Central memory CD8-positive, alpha-beta T cell (primary cell): Measurements from ENCODE around the gene IGLL5.

ENCODE experiments used
- ATAC-seq: fragments of 150-1000 bp; cut with Tn5 transposase; replicated peaks from 2 replicates; pipeline ENCODE4 v1.10.0; 2022; ENCODE audit warnings: mild to moderate bottlenecking, moderate FRiP score, moderate number of reproducible peaks; ENCODE audit not compliant: poor library complexity, severe bottlenecking; ENCODE audit errors: extremely low read depth
- DNase-seq, 2 donors: peaks; one replicate each; pipeline ENCODE4 v3.0.0; 2021; ENCODE audit warnings: low spot score in 2 of 2
- H3K27ac Mint-ChIP-seq: one replicate; pipeline ENCODE4 v1.8.0; 2022; ENCODE audit warnings: low read depth, mild to moderate bottlenecking, moderate library complexity, mixed read lengths
- H3K27me3 Mint-ChIP-seq: one replicate; pipeline ENCODE4 v1.8.0; 2022; ENCODE audit warnings: mixed read lengths
- H3K36me3 Mint-ChIP-seq: one replicate; pipeline ENCODE4 v1.8.0; 2022; ENCODE audit warnings: mild to moderate bottlenecking, moderate library complexity, mixed read lengths; ENCODE audit not compliant: insufficient read depth
- H3K4me1 Mint-ChIP-seq: one replicate; pipeline ENCODE4 v1.8.0; 2022; ENCODE audit warnings: mixed read lengths
- H3K4me3 Mint-ChIP-seq: one replicate; pipeline ENCODE4 v1.8.0; 2022; ENCODE audit warnings: mild to moderate bottlenecking, moderate library complexity, mixed read lengths
- H3K9me3 Mint-ChIP-seq: one replicate; pipeline ENCODE4 v1.8.0; 2022; ENCODE audit warnings: mixed read lengths

Gene IGLL5

GRCh38 chr22:22927888-22928665 lies 40.5 kb downstream of the IGLL5 start:
- no peaks in the 10 kb centered on the region for H3K9me3 Mint-ChIP-seq
- ATAC-seq, result no peak
- peaks cover 1% of the 10 kb centered on the region for H3K36me3 Mint-ChIP-seq
- no peaks in the 10 kb centered on the region for H3K27me3 Mint-ChIP-seq
- no peak for DNase-seq
- peak overlapping the region; percentile 26 for H3K4me3 Mint-ChIP-seq
- H3K4me1 Mint-ChIP-seq, result peaks cover 25% of the 10 kb centered on the region
- H3K27ac Mint-ChIP-seq, result peak overlapping the region; percentile 87

DNA sequence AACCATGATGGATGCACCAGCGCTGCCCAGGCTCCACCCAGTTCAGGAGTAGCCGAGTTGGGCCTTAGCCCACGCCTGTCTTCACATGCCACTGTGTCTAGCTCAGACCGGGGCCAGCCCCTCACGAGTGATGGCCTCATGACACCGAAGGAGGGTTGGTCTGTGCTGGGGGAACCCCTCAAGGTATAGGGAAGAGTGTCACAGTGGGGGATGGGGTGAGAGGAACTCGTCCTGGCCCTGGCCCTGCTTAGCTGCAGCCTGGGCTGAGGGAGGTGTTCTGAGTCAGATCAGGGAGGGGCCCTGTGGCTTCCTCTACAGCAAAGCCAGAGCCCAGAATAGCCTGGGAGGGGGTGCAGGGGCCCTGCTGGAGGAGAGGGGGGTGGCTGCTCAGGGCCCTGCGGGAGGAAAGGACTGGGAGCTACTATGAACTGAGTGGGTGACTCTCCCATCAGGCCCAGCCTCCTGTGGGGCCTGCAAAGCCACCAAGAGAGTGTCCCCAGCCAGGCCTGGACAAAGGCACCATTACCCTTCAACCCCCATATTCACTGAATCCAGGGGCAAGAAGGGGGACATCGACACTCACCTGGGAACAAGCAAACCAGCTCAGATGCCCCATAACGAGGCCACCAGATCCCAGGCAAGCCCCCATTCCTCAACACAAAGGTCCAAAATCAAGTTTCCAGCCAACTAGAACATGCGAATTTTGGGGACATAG lies 41.2 kb downstream of the IGLL5 start:
- no peaks in the 10 kb centered on the region for H3K9me3 Mint-ChIP-seq
- H3K27me3 Mint-ChIP-seq, result no peaks in the 10 kb centered on the region
- peak overlapping the region; percentile 87 for H3K27ac Mint-ChIP-seq
- peak; percentile 92 for ATAC-seq
- peaks cover 1% of the 10 kb centered on the region for H3K36me3 Mint-ChIP-seq
- peak overlapping the region; percentile 26 for H3K4me3 Mint-ChIP-seq
- DNase-seq, result peak in 1 of 2 donors; percentile 56
- H3K4me1 Mint-ChIP-seq, result peaks cover 25% of the 10 kb centered on the region

- Mint-ChIP-seq H3K27ac (no peak overlapping the region), H3K4me1 (peaks cover 25% of the 10 kb centered on the region), H3K27me3 (no peaks in the 10 kb centered on the region), H3K9me3 (no peaks in the 10 kb centered on the region), H3K36me3 (peaks cover 1% of the 10 kb centered on the region), H3K4me3 (no peak overlapping the region)
- DNase-seq (no peak), ATAC-seq (no peak)
These were observed 42.0 kb downstream of the IGLL5 start for GRCh38 chr22:22929381-22930221.

GRCh38 chr22:22930222-22930497 lies 42.5 kb downstream of the IGLL5 start:
- ATAC-seq (no peak), DNase-seq (no peak)
- peaks cover 25% of the 10 kb centered on the region for H3K4me1 Mint-ChIP-seq
- H3K9me3 Mint-ChIP-seq, result no peaks in the 10 kb centered on the region
- H3K4me3 Mint-ChIP-seq, result no peak overlapping the region
- peaks cover 1% of the 10 kb centered on the region for H3K36me3 Mint-ChIP-seq
- H3K27ac Mint-ChIP-seq, result no peak overlapping the region
- H3K27me3 Mint-ChIP-seq, result no peaks in the 10 kb centered on the region

- ATAC-seq, result no peak
- Mint-ChIP-seq H3K27me3 (no peaks in the 10 kb centered on the region), H3K4me3 (no peak overlapping the region), H3K9me3 (no peaks in the 10 kb centered on the region), H3K27ac (no peak overlapping the region), H3K36me3 (peaks cover 1% of the 10 kb centered on the region), H3K4me1 (peaks cover 25% of the 10 kb centered on the region)
- no peak for DNase-seq
These were observed 43.2 kb downstream of the IGLL5 start for GRCh38 chr22:22930571-22931556.

- ATAC-seq (no peak), DNase-seq (no peak)
- Mint-ChIP-seq H3K4me3 (no peak overlapping the region), H3K27ac (no peak overlapping the region), H3K27me3 (no peaks in the 10 kb centered on the region), H3K4me1 (peaks cover 22% of the 10 kb centered on the region), H3K9me3 (no peaks in the 10 kb centered on the region), H3K36me3 (peaks cover 1% of the 10 kb centered on the region)
These were observed 44.1 kb downstream of the IGLL5 start for GRCh38 chr22:22931557-22932270.

GRCh38 chr22:22932512-22932941 lies 44.9 kb downstream of the IGLL5 start:
- Mint-ChIP-seq H3K27ac (no peak overlapping the region), H3K4me1 (peaks cover 15% of the 10 kb centered on the region), H3K36me3 (peaks cover 1% of the 10 kb centered on the region), H3K4me3 (no peak overlapping the region), H3K9me3 (no peaks in the 10 kb centered on the region), H3K27me3 (no peaks in the 10 kb centered on the region)
- DNase-seq, result no peak
- ATAC-seq, result no peak

DNA sequence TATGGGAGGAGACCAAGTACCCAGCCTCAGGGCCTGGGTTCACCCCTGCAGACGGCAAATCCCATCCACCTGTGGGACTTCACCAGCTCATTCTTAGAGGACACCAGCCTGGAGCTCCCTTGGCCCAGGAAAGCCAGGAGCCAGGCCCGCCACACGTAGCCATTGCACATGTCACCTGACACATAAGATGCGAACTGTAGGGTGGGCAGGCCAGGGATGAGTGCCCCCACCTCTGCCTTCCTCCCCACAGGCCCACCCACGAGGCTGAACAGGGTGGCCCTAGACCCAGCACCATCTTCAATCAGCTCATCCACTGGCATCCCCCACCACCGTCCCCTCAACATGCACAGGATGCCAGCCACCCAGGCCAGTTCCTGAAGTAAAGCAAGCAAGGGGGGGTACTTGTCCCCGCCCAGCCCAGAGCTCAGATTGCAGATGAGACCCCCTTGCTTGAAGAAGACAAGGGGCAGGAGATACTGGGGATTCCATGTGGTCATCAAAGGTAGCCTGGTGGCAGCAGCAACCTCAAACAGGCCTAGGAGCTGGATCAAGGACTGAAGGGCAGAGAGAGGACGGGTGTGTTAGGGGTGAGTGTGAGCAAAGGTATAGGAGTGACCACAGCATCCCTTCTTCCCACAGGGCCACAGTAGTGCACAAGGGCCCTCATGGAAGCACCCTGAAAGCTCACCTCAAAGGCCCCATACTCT lies 45.6 kb downstream of the IGLL5 start:
- Mint-ChIP-seq H3K4me3 (no peak overlapping the region), H3K27ac (no peak overlapping the region), H3K9me3 (no peaks in the 10 kb centered on the region), H3K27me3 (no peaks in the 10 kb centered on the region), H3K4me1 (peaks cover 8% of the 10 kb centered on the region), H3K36me3 (peaks cover 1% of the 10 kb centered on the region)
- DNase-seq, result no peak
- ATAC-seq, result no peak

DNA sequence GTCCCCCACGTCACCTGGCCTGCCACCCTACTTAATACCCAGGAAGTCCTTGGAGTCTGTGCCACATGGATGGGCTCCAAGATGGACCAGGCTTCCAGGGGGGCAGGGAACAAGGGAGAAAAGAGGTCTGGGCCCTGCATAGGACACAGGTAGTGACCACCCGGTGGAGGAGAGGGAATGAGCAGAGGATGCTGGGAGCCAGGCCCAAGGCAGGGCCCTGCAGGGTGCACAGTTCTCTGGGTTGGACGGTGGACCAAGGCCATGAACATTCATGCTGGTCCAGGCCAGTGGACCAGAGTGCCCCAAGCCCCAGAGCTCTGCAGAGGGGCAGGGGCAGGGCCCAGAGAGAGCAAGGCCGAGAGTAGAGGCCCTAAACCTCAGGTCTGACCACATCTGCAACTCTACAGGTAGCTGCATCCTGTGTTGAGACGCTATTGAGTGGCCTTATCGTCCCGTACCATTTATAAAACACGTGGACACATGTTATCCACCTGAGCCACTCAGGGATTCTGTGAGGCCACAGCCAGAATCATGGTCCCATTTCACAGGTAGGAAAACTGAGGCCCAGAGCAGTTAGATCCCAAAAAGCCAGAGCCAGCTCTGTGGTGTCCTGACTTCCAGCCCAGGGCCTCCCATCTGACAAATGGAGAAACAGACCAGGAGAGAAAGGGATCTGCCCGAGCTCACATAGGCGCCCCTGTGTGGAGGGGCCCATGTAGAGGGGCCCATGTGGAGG lies 46.4 kb downstream of the IGLL5 start:
- H3K27me3 Mint-ChIP-seq, result no peaks in the 10 kb centered on the region
- DNase-seq, result no peak
- H3K27ac Mint-ChIP-seq, result peak overlapping the region; percentile 88
- H3K4me1 Mint-ChIP-seq, result peaks cover under 1% of the 10 kb centered on the region
- H3K9me3 Mint-ChIP-seq, result no peaks in the 10 kb centered on the region
- ATAC-seq, result no peak
- H3K4me3 Mint-ChIP-seq, result no peak overlapping the region
- no peaks in the 10 kb centered on the region for H3K36me3 Mint-ChIP-seq

DNA sequence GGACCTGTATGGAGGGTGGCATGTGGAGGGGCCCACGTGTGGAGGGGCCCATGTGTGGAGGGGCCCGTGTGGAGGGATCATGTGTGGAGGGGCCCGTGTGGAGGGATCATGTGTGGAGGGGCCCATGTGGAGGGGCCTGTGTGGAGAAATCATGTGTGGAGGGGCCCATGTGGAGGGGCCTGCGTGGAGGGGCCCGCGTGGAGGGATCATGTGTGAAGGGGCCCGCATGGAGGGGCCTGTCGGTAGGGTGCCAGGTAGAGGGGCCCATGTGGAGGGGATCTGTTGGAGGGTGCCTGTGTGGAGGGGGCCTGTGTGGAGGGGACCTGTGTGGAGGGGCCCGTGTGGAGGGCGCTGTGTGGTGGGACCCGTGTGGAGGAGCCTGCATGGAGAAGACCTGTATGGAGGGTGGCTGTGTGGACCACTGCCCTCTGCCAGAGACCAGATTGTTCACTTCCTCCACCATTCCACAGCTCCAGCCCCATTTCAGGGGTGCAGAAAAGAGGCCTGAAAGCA lies 47.0 kb downstream of the IGLL5 start:
- H3K4me3 Mint-ChIP-seq, result no peak overlapping the region
- H3K4me1 Mint-ChIP-seq, result no peaks in the 10 kb centered on the region
- no peaks in the 10 kb centered on the region for H3K9me3 Mint-ChIP-seq
- no peaks in the 10 kb centered on the region for H3K36me3 Mint-ChIP-seq
- no peak for DNase-seq
- H3K27me3 Mint-ChIP-seq, result no peaks in the 10 kb centered on the region
- ATAC-seq, result no peak
- H3K27ac Mint-ChIP-seq, result peak overlapping the region; percentile 88
